ENCODE measurements around the gene EMILIN1. TPM values are rescaled to one million over a fixed set of nuclear protein-coding genes. Genes with fewer than 3 reads are reported as not detected.

Gene EMILIN1
- total RNA-seq, 4 donors from 2014 or later, result 3.6 to 17.9 (median 7.9) TPM

DNA sequence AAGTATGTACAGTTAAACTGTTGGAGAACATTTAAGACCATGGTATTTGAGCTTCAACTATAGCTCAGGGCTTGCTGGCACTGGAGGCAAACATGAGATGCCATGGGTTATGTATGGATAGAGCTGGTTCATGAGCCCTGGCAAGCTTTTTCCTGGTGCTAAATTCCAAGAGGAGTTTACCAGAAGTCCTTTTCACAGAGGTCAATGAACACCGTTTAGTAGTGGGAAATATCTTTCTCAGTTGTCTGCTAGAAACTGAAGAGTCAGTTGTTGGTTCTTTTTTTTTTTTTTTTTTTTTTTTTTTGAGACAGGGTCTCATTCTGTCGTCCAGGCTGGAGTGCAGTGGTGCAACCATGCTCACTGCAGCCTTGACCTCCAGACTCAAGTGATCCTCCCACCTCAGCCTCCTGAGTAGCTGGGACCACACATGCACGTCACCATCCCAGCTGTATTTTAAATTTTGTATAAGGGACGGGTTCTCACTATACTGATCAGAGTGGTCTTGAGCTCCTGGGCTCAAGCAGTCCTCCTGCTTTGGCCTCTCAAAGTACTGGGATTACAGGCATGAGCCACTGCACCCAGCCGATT is 9.5 kb downstream of the EMILIN1 start:
- no peak for DNase-seq (ENCODE audit: low spot score in 2 of 2)
- H3K4me3 ChIP-seq (ENCODE audit: low read depth, poor library complexity, severe bottlenecking), result no peak overlapping the region
- TF ChIP-seq, protein P1, sequence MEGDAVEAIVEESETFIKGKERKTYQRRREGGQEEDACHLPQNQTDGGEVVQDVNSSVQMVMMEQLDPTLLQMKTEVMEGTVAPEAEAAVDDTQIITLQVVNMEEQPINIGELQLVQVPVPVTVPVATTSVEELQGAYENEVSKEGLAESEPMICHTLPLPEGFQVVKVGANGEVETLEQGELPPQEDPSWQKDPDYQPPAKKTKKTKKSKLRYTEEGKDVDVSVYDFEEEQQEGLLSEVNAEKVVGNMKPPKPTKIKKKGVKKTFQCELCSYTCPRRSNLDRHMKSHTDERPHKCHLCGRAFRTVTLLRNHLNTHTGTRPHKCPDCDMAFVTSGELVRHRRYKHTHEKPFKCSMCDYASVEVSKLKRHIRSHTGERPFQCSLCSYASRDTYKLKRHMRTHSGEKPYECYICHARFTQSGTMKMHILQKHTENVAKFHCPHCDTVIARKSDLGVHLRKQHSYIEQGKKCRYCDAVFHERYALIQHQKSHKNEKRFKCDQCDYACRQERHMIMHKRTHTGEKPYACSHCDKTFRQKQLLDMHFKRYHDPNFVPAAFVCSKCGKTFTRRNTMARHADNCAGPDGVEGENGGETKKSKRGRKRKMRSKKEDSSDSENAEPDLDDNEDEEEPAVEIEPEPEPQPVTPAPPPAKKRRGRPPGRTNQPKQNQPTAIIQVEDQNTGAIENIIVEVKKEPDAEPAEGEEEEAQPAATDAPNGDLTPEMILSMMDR (IDR thresholded peaks at IDR 0.05), result no peak
- no peak for TF ChIP-seq POLR2A (IDR thresholded peaks at IDR 0.05)
- intact Hi-C loops (cut with DNase I; ENCODE audit: low total_unique reads), result no loop called here
- WGBS, 2 donors, result 85 to 95% methylated on average over 5 of the region's 5 CpGs

DNA sequence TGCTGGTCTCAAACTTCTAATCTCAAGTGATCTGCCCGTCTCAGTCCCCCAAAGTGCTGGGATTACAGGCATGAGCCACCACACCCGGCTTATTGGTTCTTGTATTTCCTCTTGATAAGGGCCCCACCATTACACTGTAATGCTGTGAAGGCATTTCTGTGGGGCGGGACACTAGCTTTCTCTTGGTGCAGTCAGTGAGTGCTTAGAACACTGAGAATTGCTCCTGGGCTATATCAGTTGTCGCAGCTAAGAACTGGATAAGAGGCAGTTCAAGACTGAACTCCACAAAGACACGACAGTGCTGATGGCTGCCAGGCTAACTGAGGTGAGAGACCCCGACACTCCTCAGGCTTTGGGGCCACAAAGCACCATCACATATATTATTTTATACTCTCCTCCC is 10.2 kb downstream of the EMILIN1 start:
- WGBS, 2 donors, result 98% methylated on average over 6 of the region's 6 CpGs
- TF ChIP-seq, protein P1 (IDR thresholded peaks at IDR 0.05), result no peak
- TF ChIP-seq POLR2A (IDR thresholded peaks at IDR 0.05), result no peak
- intact Hi-C loops (cut with DNase I; ENCODE audit: low total_unique reads), result no loop called here
- no peak for DNase-seq (ENCODE audit: low spot score in 2 of 2)
- H3K4me3 ChIP-seq (ENCODE audit: low read depth, poor library complexity, severe bottlenecking), result no peak overlapping the region

DNA sequence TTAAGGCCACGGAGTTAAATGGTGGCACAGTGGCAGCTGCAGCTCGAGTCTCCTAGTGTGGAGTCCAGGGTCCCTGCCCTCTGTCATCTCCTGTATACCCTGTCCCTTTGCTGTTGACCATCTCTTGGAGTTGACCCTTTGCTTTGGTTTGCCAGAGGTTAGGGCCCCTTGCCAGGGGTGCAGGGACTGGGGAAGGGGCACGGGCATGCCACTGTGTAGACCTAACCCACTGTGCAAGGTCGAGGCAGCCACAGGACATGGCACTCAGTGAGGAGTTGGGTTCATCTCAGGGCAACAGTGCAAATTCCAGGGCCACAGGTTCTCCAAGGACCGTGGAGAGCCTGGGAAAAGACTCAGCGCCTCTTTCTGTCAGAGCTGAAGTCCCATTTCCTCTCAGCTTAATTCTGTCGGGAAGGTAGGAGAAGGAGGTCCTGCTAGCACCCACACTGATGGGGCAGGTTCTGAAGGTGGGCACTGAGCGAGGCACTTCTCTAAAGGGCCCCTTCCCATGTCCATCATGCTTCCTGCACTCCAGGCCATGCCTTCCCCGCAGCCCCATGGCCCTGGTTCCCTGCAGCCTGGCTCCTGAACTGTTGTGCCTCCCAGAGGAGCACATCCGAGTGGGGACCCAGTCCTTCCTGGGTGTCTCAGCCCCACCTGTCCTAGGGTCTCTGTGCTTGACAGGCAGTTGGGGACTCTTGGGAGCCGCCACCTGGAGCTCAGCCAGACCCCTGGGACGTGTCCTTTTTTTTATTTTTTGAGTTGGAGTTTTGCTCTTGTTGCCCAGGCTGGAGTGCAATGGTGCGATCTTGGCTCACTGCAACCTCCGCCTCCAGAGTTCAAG is 10.9 kb downstream of the EMILIN1 start:
- 88 to 90% methylated on average over 13 to 14 of the region's 14 CpGs for WGBS, 2 donors
- intact Hi-C loops (cut with DNase I; ENCODE audit: low total_unique reads), result no loop called here
- DNase-seq (ENCODE audit: low spot score in 2 of 2), result no peak

DNA sequence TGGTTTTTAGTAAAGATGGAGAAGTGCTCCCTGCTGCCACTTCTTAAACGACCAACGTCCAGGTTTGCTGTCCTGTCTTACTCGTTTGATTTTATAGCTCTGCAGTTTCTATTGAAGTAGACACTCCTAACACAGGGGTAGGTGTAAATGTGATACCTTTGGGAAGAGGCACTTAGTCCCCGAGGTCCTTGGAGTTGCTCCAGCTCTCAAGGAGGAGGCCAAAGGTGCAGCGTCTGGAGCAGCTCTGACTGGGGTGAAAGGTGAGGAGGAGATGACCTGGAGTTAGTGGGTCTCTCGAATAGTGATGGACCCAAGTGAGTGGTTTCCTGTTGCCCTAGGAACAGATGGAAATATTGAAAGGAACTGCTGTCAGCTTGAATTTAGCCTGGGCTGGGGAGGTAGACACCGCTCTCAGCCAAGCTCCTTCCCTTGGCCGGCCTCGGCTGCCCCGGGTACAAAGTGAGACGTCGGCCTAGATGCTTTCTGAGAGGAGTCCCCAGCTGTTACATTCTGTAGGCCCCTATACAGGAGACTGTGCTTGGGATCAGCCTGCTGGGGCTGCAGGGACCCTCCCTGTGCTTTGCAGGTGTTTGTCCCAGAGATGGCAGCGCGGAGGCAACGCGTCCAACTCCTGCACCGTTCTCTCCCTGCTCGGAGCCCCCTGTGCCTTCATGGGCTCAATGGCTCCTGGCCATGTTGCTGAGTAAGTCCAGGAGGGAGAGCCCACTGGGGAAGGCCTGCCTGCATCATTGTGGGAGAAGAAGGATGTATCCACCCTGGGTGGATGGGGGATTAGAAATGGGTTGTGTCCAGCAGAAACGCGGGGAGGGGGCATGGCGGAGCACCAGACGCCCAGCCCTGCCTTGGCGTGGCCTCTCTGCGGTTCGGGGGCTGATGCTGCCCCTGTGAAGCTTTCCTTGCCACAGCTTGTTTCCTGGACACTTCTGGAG is 13.6 kb downstream of the EMILIN1 start:
- TF ChIP-seq POLR2A (IDR thresholded peaks at IDR 0.05), result no peak
- TF ChIP-seq, protein P1 (IDR thresholded peaks at IDR 0.05), result no peak
- DNase-seq (ENCODE audit: low spot score in 2 of 2), result no peak
- WGBS, 2 donors, result 77 to 82% methylated on average over 25 of the region's 25 CpGs
- intact Hi-C loops (cut with DNase I; ENCODE audit: low total_unique reads), result no loop called here
- H3K4me3 ChIP-seq (ENCODE audit: low read depth, poor library complexity, severe bottlenecking), result no peak overlapping the region

More for the DNA sequence above, 10.9 kb downstream of the EMILIN1 start:
- TF ChIP-seq POLR2A (IDR thresholded peaks at IDR 0.05), result no peak
- TF ChIP-seq, protein P1 (IDR thresholded peaks at IDR 0.05), result no peak
- H3K4me3 ChIP-seq (ENCODE audit: low read depth, poor library complexity, severe bottlenecking), result no peak overlapping the region

DNA sequence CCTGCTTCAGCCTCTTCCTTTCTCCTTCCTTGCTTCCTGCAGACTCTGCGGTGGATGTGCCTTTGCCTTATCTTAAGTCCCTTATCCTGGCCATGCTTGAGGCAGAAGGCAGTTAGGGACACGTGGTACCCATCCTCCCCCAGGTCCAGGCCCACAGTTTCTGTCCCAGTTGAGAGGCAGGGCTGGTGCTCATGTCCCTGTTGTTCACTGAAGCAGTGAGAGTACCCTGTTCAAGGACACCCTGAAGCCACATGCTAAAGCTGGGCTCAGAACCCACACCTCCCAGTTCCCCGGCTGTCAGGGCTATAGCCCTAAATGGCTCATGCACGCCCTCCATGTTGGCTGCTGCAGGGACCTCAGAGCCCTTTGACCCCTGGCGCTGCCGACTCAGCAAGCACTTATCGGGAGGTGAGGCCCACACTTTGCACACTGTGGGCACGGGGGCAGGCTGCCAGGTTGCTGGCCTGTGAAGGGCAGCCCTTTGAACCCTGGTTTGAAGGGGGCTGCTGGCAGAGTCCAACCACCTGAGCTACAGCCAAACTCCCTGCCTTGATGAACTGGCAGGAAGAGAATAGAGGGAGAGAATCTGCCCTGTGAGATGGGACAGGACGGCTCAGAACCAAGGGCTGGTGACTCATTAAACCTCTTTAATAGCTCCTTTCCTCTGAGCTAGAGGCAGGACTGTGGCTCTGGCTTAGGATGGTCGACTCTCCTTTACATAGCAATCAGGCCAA is 14.4 kb downstream of the EMILIN1 start:
- intact Hi-C loops (cut with DNase I; ENCODE audit: low total_unique reads), result no loop called here
- no peak overlapping the region for H3K4me3 ChIP-seq (ENCODE audit: low read depth, poor library complexity, severe bottlenecking)
- 86 to 87% methylated on average over 9 to 10 of the region's 10 CpGs for WGBS, 2 donors
- DNase-seq (ENCODE audit: low spot score in 2 of 2), result no peak
- TF ChIP-seq POLR2A (IDR thresholded peaks at IDR 0.05), result no peak
- TF ChIP-seq, protein P1 (IDR thresholded peaks at IDR 0.05), result no peak

All from lower leg skin (tissue), 4 donors.